SU-DHL-6 (cell line): ENCODE data around the gene TUBB.

Source experiments
- CTCF ChIP-seq: fragments of 200-600 bp; sonication (generic); IDR thresholded peaks from one replicate; pipeline ENCODE4 v1.5.1; 2017; ENCODE audit warnings: antibody characterized with exemption, mild to moderate bottlenecking, low read length, moderate library complexity; ENCODE audit not compliant: insufficient read depth, poor library complexity, severe bottlenecking
- EZH2phosphoT487 ChIP-seq: fragments of 200-600 bp; sonication (generic), shearing (Covaris generic); conservative IDR thresholded peaks from 2 replicates; pipeline ENCODE4 v1.6.1; 2018; ENCODE audit warnings: mild to moderate bottlenecking, antibody characterized with exemption, low read length, moderate library complexity, mixed read lengths

DNA sequence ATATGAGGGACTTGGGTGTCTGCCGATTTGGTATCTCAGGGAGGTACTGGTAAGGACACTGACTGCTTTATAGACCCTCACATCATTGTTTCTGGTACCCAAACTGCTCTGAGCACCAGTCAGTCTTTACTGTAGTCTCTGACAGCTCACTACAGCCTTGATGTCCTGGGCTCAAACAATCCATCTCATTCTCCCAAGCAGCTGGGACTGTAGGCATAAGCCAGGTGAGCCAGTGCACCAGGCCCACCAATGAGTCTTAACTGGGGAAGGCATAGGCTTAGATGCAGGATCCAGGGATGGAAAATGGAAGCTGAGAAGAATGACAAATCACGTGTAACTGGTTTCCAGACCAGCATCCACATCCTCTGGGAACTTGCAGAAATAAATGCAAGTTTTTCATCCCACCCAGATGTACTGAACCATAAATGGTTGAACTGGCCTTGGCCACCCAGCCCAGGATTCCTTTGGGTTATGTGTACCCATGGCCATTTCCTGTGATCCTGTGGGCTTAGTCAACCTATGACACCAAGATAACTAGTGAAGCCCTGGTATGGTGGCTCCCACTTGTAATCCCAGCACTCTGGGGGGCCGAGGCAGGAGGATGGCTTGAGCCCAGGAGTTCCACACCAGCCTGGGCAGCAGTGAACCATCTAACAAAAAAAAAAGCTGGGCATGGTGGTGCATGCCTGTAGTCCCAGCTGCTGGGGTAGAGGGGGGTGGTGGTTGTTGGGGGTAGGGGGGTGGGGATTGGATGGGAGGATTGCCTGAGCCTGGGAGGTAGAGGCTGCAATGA lies 5.8 kb downstream of the TUBB start:
- no peak for TF ChIP-seq CTCF
- TF ChIP-seq EZH2phosphoT487: no peak
